NCI-H1048 (cell line): ENCODE results near the gene NR3C2.
A peak's percentile ranks its signal among the peaks of the same experiment; 100 is the strongest.

Experiments
- DNase-seq: peaks from one replicate; lab custom pipeline; 2025; lab: John Stamatoyannopoulos, UW

NR3C2 gene

DNA sequence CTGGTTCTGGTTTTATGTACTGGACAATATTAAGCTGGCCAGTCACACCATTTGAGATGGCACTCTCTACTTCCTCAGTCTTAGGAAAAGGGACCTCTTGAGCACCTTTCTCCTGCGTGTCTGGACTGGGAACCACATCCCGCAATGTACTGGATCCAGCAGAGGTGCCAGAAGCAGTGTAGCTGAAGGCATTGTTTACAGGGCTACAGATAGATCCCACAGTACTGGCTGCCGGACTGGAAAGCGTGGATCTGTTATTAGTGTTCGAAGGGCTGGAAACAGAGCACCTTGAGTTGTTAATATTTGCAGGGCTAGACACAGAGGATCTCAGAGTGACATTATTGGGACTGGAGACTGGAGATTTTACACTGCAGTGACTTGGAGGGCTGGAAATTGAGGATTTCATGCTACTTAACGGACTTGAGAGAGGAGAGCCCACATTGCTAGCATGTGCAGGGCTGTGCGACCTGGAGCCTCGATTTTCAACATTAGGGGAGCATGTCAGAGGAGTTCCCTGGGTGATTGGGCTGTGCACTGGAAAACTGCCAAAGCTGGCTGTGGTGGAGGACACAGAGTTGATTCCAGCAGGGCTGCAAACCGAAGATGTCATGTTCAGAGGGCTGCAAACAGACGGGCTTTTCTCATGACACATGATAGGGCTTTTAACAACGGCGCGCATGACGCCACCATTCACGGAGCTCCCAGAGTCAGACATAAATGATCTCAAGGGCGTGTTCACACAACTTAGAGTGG, 6.4 kb downstream of the NR3C2 start:
- no peak for DNase-seq

DNA sequence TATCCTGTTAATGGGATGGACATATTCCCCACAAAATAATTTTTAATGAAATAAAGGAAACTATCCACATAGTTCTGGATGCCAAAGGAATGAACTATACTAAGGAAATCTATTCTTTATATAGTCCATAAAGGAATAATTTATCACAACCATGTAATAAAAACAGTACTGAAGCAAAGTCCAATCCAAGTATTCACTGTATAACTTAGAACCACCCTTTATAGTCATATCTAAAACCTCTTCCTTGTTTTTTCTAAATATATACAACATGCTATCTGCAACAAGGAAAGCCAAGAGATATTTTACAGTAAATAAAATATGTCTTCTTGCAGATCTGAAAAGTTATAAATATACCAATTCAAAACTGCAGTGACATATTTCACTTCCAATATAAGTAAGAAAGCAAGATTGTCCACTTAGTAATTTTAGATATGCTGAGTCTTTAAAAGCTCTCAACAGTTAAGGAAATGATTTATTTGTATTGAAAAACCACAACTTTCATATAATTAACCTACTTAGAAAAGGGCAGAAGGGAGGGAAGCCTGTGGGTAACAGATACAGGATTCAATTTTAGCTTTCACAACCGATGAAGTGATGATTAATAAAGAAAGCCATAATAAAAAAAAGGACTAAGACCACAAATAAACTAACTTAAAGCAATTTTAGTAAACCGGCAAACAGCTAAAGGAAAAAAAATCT, 8.0 kb downstream of the NR3C2 start:
- DNase-seq: no peak

DNA sequence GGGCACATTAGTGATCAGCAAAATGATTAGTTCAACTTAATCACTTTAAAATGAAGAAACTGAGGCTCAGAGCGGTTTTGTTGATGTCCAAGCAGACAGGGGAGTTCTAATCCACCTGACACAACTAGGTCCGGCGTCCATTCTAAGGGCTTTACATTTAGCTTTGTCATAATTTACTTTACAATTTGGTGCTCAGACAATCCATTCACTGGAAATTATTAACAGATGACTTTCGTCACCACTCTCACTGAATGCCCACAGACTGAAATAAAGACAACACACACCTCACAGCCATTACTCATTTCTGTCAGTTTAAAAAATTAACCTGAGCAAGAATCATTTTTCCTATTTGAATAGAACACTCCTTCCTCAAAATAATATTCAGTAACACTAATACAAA, 10.8 kb downstream of the NR3C2 start:
- DNase-seq: no peak

DNA sequence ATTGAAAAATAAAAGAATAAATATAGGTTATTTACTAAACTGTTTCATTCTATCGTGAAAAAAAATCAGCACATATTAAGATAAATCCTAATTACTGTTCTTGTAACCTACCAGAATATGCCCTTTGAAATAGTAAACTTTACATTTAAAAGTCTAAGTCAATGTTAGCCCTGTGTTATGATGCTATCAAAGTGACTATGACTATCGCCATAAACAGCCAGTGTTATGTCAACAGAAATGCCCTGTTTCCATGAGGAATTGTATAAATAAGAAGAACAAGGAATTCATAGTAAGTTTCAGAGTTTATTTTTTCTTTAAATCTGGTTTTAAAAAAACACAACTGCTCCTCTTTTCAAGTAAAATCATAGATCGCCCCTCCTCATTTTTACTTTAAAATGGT, 11.4 kb downstream of the NR3C2 start:
- no peak for DNase-seq

DNA sequence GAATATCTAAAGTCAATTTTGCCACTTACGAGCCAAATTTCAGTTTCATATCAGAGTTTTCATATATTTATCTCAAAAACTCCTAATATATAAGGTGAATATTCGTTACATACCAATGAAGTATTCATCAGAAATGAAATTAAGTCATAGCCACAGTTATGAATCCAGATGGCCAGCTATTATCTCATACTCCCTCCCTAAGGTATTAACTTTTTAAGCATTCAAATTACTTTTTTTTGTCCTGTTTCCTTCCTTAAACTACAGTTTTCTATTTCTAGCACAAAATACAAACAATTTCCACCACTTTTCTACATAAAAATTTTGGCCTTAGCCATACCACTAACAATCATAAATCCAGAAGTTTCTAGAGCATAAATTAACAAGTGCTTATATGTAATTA, 13.0 kb downstream of the NR3C2 start:
- DNase-seq: no peak

DNA sequence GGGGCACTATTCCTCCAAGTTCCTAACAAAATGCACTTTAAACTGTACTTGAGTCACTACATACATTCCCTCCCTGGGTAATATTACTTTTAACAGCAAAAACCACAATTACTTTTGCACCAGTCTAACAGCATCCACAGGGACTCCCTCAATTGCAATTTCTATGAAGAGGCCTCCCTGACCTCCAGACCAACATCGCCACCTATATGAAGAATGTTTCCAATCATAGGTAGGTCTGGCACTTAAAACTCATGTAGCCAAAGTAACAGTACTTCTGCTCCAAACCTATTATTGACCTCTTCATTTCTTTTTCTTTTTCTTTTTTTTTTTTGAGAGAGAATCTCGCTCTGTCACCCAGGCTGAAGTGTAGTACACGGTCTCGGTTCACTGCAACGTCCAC, 15.6 kb downstream of the NR3C2 start:
- DNase-seq: no peak

DNA sequence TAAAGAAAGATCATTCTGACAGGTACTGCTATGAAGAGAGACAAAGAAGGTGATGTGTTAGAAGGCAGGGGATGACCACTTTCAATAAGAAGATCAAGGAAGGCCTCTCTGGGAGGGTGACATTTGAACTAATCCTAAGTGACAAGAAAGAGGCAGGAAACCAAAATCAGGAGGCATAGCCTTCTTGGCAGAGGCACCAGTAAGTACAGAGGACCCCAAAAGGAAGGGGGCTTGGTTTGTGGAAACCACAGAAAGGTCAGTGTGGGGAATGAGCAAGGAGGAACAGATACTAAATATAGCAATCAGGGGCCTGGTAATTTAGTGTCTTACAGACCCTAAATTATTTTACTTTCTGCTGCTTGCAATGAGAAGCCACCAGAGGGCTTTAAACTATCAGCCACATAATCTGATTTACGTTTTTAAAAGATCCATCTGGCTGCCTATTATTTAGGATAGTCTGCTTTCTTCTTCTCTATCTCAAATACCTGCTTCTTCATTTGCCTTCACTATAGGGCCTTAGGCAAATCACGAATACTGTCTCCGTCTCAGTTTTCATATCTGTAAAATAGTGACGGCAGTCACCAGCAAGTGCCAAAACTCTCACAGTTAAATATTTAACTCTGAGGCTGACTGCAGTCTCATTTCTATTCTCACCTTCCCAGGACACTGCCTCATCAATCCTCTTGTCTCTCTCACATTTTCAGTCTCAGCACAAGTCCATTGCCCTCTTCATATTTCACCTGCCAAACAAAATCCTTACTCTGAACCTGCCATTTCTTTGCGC, 16.7 kb downstream of the NR3C2 start:
- no peak for DNase-seq

DNA sequence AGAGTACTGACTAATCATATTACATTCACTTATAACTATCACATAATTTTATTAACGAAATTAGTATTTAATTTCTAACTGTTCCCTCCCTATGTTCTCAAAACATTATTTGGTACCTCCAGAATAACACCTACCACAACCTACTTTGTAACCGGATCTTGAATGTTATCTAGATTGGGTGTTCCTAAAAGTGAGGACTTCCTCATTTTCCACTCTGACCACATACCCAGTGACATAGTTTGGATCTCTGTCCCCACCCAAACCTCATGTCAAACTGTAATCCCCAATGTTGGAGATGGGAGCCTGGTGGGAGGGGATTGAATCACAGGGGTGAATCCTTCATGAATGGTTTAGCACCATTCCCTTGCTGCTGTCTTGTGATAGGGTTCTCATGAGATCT, 21.8 kb downstream of the NR3C2 start:
- DNase-seq: no peak

DNA sequence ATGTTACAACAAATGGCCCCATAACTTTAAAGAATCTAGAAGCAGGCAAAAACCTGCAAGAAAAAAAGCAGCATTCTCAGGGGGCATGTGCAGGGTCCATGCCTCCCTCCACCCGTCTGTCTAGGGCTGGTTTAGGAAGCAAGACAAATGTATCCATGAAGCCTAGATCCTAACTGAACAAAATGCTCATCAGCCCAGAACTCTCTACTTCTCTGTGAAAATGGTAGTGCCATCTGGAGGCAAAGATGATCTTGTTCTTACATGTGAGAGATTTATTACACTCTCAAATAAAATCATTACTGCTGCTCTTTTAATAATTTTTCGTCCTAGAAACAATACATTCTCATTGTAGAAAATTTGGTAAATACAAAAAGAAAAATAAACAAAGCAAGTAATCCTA, 26.7 kb downstream of the NR3C2 start:
- DNase-seq: no peak

DNA sequence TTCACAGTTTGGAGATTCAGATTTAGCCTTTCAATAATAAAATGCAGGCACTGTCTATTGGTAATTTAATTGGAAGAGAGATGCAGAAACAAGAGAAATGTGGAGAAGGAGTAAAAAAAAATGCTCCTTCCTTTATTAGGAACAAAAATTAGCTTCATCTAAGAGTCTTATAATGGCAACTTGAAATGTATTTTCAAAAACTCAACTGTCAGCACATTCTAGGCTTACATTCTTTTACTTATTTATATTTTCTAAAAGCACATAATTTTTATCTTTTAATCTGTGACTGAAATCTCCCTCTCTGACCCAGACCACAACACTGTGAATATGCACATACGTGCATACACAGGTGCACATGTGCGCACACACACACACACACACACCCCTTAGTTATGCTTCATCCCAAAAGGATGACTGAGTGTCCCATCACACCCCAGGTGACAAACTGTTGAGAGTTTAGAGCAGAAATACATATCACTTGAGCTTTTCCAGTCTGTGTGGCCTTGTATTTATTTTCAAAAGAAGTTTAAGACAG, 29.7 kb downstream of the NR3C2 start:
- DNase-seq: no peak

DNA sequence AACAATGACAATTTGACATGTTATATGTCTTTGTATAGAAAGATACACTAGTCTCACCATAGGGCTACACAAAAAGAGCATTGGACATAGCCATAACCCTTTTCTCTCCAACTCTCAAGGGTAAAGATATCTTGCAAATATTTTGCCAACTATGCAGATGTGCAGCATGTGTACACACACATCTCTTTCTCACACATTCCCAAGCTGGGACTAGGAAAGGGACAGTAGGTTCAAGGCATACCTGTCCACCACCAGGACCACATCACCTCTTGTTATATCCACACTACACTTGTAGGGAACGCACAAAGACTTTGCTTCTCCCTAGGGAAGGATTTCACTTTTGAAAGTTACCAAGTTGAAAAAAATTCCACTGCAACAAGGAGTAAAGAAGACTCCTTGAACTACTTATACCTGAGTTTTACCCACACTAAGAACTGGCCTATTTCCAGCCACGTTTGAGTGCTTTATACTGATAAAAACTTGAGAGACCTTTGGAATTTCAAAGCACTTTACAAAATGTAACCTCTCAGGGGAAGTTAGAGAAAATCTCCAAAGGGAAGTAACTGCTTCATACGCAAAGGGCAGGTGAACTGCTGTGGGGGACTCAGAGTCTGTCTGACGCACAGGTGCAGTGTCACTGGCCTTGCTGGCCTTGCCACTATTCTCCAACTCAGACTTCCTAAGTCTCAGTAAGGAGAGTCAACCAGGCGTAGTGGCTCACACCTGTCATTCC, 36.9 kb downstream of the NR3C2 start:
- no peak for DNase-seq

DNA sequence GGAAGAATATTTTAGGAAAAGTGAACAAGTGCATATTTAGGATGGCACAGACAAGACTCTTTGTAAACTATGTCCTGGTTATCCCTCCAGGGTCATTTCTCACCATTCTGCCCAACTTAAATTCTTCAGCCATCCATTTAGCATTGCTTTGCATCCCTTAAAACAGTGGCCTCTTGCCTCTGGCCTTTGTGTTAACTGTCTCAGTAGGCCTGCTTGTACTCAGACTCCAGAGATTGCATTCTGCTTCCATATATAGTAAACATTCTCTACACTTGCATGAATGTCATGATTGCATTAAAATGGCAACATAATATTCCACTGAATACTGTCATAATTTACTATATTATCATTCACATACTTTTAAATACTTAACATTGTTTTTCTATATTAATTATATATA, 43.2 kb downstream of the NR3C2 start:
- DNase-seq: no peak

DNA sequence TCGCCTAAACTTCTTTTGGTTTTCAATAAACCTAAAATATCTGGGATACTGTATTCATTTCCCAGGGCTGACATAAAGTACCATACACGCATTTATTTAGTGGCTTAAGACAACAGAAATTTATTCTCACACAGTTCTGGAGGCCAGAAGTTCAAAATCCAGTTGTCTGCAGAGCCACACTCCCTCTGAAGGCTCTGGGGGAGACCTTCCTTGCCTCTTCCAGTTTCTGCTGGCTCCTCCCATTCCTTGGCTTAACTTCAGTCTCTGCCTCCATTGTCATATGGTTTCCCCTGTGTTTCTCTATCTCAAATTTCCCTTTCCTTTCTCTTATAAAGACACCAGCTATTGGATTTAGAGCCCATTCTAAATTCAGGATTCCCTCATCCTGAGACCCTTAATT, 44.4 kb downstream of the NR3C2 start:
- DNase-seq: no peak

DNA sequence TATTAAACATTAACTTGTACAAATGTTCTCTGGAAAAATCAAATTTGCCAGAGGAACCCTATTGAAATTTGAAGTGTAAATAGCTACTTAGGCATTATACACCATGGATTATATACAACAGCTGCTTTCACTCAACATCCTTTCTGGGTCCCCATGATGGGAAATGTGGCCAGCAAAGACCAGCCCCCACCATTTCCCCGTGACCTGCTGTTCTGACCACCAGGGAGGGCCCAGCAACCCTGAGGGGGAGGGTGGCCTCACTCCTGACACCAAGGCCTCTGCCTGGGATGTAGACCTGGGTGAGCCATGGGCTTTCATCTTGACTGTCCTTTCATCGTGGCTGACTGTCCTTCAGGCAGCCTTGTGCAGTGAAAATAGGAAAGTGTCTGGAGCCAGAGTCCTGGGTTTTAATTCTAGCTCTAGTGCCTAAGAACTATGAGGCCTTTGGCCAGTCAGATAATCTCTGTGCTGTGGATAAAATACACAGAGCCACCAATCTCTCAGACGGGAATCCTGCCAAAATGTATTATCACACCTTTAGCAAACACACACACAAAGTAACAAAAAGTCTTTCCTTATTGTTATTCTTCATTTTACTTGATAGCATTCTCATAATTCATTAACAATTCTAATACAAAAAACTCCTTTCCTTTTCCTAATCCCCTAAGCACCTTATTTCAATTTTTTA, 45.1 kb downstream of the NR3C2 start:
- no peak for DNase-seq

DNA sequence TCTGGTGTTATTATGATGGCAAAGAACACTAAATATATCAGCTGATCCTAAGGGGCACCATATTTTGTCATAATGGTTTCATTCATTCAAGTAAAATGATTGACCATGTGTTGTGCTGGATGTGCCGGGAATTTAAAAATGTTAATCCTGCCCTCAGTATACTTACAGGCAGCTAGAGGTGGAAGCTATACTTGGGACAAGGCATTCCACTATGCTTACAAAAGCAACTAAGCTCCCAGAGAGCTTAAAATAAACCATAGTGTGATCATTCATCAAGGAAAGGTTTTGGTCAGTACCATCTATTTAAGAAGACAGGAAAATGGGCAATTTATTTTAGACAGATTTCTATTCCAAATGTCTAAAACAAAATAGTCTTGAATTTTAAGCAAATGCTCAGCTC, 46.4 kb downstream of the NR3C2 start:
- no peak for DNase-seq

DNA sequence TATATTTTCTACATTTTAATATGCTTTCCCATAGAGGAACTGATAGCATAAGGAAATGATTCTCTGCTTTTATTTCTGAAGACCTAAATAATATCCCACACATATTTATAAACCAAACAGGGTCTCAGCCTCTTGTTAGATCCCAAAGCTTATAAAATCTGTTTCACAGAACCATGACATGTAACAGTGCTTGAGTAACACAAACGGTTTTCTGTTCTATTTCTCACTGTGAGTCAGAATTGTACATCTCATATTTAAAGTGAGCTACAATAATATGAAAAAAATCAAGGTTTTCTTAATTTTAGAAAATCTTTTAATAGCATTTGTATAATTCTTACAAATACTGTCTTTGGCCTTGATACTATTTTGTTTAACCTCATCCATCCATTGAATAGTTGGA, 51.2 kb downstream of the NR3C2 start:
- DNase-seq: no peak

DNA sequence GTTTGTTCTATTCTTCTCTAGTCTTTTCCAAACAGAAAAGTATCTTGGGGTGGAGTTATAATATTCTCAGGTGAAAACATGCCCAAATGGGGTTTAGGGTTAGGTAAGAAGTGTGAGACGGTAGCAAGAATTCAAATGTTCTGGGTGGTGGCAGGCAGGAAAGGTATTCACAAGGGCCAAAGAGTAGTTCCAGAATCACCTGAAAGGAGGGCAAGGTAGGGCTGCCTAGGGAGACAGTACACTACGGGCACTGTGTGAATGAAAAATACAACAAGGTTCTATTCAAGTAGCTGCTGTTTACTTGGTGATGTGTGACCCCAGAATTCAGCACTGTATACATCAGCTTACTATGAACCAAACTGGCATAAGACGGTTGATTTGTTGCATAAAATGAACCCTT, 51.9 kb downstream of the NR3C2 start:
- no peak for DNase-seq

DNA sequence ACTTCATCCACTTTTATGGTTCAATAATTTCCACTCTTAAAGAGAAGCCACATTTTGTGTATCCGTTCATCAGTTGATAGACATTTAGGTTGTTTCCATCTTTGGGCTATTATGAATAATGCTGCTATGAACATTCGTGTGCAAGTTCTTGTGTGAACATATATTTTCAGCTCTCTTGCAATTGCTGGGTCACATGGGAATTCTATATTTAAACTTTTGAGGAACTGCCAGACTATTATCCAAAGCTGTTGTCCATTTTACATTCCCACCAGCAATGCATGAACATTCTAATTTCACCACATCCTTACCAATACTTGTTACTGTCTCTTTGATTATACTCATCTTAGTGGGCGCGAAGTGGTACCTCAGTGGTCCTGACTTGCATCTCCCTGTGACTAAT, 61.9 kb downstream of the NR3C2 start:
- DNase-seq: no peak

DNA sequence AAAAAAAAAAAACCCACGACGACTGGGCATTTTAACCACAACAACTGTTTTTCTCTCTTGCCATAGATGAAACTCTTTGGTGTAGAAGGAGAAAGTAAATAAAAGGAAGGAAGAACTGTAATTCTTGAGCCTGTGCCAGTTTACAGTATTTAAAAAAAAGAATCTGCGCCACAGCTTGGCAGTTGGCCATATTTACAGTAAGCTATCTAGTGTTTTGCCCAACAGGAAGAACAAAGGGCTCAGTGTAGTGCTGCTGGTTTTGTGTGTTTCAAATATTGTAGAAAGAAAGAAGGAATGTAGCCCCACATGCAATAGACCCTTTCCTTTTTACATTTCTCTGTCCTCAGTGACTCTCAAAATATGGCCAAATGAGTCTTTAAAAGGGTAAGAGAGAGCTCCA, 66.1 kb downstream of the NR3C2 start:
- peak; percentile 56 for DNase-seq

DNA sequence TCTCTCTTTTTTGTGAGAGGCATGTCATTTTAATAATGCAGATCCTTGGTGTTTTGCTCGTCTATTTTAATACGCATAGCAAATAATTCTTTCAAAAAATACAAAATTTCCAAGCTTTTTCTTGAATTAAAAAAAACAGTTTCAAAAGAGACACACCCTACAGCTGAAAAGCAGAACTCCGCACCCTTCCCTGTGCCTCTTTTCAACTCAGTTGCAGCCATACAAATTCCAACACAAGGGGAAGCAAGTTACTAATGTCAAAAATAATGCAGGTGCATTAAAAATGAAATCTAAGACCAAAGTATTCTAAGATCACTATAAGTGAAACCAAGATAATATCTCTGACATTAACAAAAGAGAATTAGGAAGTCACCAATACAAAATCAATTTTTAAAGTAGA, 66.6 kb downstream of the NR3C2 start:
- no peak for DNase-seq

DNA sequence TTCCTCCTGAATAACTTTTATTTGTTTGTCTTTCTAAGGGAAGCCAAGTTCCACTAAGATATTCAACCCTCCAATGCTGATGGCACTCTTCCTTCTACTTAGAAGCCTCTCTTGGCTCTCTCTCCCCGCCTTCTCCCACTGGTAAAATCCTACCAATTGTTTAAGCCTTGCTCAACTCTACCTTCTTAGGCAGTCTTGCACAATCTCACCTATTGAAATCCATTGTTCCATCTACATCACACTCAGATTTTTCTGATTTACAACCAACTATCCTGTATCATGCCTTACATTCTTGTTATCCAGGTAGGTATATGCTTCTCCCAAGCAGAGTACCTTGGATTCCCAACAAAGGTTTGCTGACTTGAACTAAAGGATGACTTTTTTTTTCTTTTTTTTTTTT, 69.1 kb downstream of the NR3C2 start:
- DNase-seq: no peak

DNA sequence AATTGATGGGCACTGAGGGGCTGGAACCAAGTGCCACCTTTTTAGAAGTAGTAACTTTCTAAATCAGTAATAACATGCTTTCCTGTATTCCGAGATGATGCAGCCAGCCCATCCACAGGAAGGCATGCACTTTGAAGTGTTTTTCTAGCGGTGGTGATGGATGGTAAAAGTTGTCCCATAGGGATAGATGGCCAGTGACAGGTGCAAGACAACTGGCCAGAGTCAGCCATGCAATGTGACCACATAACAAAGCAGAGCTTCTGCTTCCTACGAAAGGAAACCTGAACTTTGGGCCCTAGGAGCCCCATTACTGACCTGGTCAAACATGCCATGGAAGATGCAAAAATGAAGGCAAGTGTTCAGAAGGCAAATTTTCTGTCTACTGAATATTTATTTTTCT, 72.3 kb downstream of the NR3C2 start:
- DNase-seq: no peak
